Activated T-cell treated with anti-CD3 and anti-CD28 coated beads for 4 hours (primary cell): ENCODE measurements around the gene SPRR2E.
"Not testable (repeated sequence)": the region's sequence is repeated elsewhere in the genome, so short reads cannot be mapped to it uniquely, and the experiment has no call there.

Source experiments
- DNase-seq: peaks from one replicate; pipeline ENCODE4 v3.0.0-alpha.2; 2020

Gene SPRR2E

DNA sequence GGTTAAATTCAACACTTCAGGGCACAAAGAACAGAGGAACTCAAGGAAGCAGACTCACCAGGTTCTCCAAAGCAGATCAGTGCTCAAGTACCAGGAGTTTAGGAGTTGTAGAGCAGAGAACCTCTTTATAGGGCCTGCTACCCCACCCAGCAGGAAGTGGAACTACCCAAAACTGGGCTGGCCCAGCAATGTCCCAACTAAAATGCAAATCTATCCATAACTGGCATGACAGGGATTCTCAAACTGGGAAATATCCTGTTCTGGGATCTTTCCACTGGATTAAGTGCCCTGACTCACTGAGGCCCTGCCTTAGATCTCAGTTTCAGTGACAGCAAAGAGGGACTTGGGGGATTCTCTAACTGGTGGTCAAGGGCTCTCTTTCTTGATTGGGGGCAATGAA lies at the start of gene SPRR2E:
Gene SPRR2E (minus strand): TSS at position 101 of the 400 bp plus-strand sequence. CDS start 775 bp downstream, outside the sequence.
- no peak for DNase-seq

DNA sequence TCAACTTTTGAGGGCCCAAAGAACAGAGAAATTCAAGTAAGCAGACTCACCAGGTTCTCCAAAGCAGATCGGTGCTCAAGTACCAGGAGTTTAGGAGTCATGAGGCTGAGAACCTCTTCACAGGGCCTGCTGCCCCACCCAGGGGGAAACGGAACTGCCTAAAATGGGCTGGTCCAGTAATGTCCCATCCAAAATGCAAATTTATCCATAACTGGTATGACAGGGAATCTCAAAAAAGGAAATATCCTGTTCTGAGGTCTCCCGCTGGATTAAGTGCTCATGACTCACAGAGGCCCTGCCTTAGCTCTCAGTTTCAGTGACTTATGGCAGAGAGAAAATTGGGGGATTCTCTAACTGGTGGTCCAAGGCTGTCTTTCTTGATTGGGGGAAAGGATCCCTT lies 47.1 kb upstream of the SPRR2E start:
- no peak for DNase-seq

DNA sequence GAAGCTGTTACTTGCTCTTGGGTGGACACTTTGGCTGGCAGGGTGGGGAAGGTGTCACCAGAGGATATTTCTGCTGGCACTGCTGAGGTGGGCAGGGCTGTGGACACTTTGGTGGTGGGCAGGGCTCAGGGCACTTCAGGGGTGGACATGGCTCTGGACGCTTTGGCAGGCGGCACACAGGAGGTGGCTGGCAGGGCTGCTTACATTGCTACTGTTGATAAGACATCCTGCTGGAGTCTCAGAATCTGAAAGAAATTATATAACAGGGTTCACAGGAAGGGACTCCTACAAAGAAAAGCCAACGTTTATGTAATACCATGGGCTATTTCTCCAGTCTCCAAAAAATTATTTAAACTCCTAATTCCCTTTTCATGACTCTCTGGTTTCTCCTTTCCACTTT lies 46.2 kb upstream of the SPRR2E start:
- no peak for DNase-seq

DNA sequence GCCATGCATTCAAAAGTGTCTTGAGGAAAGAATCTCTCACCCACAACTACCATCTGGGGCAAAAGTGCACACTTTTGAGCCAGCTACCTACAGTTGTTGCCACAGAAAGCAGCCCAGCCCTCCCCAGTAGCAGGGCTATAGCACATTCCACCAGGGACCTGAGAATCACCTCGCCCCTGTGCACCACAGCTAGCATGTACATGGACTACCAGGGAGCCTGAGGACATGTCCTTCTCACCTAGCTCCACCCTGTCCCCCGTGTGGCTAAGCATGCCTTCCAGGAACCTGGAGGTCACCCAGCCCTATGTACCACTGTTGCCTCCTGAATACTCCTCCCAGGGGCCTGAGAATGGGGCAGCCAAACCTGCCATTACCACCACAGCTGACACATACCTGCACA lies 39.4 kb upstream of the SPRR2E start:
- DNase-seq: no peak

DNA sequence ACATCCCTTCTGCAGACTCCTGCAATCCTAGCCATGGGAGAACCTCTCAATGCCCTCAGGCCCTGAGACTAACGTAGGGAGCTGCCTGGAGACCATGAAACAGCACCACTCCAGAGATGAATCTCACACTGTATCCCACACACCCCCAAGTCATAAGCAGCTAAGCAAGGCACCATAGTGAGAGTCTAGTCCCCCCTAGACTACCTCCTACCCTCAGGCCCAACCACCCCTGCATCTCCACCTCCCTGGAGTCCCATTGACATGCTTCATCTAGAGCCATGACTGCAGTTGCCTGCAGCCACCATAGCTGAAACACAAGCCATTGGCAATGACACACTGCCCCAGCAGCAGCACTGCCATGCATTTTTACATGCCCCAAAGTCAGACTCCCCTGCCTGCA lies 38.9 kb upstream of the SPRR2E start:
- no peak for DNase-seq

DNA sequence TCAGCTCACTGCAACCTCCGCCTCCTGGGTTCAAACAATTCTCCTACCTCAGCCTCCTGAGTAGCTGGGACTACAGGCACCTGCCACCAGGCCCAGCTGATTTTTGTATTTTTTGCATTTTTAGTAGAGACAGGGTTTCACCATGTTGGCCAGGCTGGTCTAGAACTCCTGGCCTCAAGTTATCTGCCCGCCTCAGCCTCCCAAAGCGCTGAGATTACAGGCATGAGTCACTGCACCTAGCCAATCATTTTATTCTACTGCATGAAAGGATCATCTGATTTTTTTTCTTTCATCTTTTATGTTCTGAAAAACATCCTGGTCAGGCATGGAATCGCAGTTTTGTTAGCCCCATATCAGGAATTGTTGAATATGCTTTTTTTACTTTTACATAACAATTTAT lies 34.4 kb upstream of the SPRR2E start:
- DNase-seq: not testable (repeated sequence)

DNA sequence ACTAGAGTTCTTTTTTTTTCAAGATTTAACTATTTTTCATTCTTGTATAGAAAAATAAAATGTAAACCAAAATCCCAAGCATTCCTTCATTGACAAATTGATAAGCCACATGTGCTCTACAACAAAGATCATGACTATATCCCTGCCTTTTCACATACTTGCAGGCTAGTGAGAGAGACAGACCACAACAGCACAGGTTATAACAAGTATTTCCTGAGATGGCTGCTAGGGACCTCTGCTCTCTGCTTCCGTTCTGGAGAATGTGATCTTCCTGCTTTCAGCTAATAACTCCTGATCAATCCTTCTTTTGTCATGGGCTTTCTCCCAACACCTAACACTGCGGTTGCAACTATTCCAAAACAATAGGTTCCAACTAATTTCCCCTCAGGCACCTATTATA lies 33.0 kb upstream of the SPRR2E start:
- DNase-seq: no peak

DNA sequence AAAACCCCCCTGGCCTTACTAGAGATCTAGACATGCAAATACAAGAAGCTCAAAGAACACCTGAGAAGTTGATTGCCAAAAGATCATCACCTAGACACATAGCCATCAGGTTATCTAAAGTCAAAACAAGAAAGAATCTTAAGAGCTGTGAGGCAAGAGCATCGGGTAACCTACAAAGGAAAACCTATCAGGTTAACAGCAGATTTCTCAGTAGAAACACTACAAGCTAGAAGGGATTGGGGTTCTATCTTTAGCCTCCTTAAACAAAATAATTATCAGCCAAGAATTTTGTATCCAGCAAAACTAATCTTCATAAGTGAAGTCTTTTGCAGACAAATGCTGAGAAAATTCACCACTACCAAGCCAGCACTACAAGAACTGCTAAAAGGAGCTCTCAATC lies 31.2 kb upstream of the SPRR2E start:
- no peak for DNase-seq

DNA sequence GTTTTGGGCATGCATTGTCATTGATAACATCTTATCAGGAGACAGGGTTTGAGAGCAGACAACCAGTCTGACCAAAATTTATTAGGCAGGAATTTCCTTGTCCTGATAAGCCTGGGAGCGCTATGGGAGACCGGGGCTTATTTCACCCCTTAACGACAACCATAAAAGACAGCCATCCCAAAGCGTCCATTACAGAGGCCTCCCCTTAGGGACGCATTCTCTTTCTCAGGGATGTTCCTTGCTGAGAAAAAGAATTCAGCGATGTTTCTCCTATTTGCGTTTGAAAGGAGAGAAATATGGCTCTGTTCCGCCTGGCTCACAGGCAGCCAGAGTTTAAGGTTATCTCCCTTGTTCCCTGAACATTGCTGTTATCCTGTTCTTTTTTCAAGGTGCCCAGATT lies 29.5 kb upstream of the SPRR2E start:
- not testable (repeated sequence) for DNase-seq

DNA sequence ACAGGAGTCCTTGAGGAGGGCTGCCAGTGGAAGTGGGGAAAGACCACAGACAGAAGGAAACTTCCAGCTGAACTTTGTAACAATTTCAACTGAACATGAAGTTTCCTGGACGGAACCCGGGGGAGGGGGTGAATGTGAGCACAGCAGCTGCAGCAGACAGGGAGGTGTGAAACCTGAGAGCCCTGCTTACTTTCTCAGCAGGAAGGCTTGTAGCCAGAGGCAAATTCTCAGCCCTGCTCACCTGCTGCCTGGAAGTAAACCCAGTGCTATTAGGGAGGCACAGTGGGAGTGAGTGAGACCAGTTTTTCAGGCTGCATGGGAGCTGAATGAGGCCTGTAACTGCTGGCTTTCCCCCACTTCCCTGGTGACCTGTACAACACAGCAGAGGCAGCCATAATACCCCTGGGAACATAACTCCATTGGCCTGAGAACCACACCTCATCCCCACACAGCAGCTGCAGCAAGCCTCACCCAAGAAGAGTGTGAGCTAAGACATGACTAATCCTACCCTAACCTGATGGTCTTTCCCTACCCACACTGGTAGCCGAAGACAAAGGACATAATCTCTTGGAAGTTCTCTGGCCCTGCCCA lies 28.6 kb upstream of the SPRR2E start:
- no peak for DNase-seq

DNA sequence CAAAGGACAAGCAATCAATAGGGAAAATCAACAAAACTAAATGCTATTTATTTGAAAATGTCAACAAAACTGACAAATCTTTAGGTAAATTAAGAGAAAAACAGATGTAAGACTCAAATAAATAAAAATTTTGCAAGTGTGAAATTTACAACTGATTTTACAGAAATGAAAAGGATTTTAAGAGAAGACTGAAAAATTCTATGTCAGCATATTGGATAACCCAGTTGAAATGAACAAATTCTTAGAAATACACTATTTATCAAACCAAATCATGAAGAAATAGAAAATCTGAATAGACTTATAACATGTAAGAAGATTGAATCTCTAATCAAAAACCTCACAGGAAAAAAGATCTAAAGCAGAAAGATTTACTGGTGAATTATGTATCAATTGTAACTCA lies 26.6 kb upstream of the SPRR2E start:
- no peak for DNase-seq

DNA sequence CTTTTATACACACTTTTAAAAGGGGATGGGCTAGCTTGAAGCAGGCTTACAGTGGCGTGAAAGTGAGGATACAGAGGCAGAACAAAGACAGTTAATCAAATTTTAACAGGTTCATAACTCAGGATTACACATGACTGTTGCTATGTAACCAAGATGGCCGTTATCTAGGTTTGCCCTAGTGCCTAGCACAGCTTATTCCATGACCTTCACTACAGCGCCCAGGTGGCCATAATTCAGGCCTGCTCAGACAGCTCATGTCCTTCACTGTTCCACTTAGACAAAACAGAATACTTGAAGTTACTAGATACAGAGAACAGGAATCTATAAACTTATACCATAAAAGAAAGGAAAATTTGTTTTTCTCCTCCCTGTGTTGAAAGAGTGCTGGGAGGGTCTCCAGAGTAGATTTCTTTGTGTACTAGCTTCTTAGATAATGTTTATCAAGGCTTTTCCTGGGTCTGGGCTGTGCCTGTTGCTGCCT lies 25.2 kb upstream of the SPRR2E start:
- no peak for DNase-seq

DNA sequence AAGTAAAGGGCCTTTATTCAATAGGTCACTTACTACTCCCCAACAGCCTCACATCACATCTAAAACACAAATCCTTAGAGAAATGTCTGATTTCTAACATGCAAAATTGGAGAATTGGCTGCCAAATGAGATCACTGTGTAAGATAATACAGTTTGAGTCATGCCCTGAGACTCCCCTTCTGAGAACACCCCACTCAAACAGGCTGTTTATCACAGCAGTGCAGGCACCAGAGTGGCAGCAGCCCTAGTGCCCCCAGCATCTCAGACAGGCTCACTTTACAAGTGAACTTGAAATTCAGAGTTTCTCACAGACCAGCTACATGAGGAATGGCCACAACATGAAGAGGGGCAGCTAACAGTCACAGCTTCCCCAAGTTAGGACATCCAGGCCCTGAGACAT lies 20.9 kb upstream of the SPRR2E start:
- DNase-seq: not testable (repeated sequence)

DNA sequence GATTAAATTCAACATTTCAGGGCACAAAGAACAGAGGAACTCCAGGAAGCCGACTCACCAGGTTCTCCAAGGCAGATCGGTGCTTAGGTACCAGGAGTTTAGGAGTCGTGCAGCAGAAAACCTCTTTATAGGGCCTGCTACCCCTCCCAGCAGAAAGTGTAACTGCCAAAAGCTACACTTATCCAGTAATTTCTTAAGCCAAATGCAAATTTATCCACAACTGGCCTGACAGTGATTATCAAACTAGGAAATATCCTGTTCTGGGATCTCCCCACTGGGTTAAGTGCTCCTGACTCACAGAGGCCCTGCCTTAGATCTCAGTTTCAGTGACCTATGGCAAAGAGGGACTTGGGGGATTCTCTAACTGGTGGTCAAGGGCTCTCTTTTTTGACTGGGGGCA lies 19.1 kb upstream of the SPRR2E start, which contains the start of gene SPRR2F:
Gene SPRR2F (minus strand): TSS at position 101 of the 400 bp plus-strand sequence. CDS start 783 bp downstream, outside the sequence.
- no peak for DNase-seq

DNA sequence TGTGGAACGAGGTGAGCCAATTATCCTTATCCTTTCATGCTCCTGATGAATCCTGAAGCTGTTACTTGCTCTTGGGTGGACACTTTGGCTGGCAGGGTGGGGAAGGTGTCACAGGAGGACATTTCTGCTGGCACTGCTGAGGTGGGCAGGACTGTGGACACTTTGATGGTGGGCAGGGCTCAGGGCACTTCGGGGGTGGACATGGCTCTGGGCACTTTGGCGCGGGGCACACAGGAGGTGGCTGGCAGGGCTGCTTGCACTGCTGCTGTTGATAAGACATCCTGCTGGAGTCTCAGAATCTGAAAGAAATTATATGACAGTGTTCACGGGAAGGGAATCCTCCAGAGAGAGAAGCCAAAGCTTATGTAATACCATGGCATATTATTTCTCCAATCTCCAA lies 18.1 kb upstream of the SPRR2E start:
- DNase-seq: not testable (repeated sequence)

DNA sequence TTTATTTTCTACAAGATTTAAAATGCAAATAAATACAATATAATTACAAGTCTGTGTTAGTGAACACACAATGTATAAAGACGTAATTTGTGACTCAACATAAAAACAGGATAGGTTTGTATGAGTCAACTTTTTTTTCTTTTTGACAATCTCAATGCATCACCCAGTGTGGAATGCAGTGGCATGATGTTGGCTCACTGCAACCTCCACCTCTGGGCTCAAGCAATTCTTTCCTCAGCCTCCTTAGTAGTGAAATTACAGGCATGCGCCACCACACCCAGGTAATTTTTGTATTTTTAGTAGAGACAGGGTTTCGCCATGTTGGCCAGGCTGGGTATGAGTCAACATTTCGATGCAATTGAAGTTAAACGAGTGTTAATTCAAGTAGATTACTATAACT lies 5.9 kb upstream of the SPRR2E start:
- no peak for DNase-seq

DNA sequence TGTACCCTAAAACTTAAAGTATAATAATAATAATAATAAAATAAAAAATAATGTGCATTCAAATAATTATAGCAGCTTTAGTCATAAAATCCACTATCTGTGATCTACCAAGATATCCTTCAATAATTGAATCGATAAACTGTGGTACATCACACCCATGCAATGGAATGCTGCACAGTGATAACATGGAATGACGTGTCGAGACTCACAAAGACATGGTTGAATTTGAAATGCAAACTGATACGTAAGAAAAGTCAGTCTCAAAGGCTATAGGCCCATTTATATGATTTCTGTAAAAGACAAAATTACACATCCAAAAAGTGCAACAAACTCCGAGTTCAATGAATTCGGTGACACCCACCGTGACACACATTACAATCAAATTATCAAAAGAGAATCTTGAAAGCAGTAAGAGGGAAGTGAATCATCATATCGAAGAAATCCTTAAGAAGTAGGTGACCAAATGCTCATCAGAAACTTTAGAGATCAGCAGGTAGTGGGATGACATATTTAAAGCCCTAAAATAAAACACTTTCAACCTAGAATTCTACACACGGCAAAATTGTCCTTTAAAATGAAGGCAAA lies 5.2 kb upstream of the SPRR2E start:
- DNase-seq: no peak

DNA sequence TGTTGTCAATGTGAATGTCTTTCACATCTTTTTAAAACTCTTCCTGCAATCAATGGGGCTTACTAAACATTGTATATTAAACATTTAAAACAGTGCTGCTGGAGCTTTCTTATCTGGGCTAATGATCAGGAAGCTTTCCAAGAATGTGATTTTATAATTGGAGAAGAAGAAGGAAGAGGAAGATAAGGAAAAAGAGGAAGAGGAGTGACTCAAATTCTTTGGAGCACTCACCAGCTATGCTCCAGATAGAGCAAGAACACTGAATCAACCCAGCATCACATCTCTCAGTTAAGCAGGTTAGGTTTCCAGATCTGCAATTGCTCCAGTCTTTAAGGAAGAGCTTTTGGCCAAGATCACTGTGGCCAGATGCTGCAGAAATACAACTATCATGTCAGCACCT lies 1.4 kb upstream of the SPRR2E start:
- DNase-seq: no peak

DNA sequence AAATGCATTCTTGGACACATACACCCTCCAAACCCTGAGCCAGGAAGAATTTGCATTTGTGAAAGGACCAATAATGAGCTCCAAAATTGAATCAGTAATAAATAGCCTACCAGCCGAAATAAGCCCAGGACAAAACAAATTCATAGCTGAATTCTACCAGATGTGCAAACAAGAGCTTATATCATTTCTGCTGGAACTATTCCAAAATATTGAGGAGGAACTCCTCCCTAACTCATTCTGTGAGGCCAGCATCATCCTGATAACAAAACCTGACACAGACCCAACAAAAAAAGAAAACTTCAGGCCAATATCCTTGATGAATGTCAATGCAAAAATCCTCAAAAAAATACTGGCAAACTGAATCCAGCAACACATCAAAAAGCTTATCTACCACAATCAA lies 6.7 kb downstream of the SPRR2E start:
- no peak for DNase-seq

DNA sequence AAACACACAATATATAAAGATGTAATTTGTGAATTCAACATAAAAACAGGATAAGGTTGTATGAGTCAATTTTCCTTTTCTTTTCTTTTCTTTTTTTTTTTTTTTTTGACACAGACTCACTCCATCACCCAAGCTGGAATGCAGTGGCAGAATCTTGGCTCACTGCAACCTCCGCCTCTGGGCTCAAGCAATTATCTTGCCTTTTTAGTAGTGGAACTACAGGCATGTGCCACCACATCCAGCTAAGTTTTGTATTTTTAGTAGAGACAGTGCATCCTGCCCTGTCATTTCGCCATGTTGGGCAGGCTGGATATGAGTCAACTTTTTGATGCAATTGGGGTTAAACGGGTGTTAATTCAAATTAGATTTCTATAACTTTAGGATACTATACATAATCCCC lies 12.6 kb downstream of the SPRR2E start:
- no peak for DNase-seq

DNA sequence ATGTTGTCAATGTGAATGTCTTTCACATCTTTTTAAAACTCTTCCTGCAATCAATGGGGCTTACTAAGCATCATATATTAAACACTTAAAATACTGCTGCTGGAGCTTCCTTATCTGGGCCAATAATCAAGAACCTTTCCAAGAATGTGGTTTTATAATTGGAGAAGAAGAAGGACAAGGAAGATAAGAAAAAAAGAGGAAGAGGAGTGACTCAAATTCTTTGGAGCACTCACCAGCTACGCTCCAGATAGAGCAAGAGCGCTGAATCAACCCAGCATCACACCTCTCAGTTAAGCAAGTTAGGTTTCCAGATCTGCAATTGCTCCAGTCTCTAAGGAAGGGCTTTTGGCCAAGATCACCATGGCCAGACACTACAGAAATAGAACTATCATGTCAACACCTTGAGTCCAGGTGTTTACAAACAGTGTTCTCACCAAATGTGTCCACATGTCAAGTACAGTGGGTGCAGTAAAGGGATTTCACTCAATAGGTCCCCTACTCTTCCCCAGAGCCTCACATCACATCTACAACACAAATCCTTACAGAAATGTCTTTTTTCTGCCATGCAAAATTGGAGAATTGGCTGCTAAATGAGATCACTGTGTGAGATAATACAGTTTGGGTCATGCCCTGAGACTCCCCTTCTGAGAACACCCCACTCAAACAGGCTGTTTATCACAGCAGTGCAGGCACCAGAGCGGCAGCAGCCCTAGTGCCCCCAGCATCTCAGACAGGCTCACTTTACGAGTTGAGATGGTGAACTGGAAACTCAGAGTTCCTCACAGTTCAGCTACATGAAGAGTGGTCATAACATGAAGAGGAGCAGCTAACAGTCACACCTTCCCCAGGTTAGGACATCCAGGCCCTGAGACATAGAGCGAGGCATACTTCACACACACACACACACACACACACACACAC lies 21.3 kb downstream of the SPRR2E start:
- no peak for DNase-seq

DNA sequence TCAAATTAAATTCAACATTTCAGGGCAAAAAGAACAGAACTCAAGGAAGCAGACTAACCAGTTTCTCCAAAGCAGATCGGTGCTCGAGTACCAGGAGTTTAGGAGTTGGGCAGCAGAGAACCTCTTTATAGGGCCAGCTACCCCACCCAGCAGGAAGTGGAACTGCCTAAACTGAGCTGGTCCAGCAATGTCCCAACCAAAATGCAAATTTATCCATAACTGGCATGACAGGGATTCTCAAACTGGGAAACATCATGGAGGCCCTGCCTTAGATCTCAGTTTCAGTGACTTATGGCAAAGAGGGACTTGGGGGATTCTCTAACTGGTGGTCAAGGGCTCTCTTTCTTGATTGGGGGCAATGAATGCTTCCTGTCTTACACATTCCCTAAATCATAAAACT lies 22.8 kb downstream of the SPRR2E start, which contains the start of gene SPRR2B:
Gene SPRR2B (minus strand): TSS at position 101 of the 400 bp plus-strand sequence. CDS start 772 bp downstream, outside the sequence.
- no peak for DNase-seq

DNA sequence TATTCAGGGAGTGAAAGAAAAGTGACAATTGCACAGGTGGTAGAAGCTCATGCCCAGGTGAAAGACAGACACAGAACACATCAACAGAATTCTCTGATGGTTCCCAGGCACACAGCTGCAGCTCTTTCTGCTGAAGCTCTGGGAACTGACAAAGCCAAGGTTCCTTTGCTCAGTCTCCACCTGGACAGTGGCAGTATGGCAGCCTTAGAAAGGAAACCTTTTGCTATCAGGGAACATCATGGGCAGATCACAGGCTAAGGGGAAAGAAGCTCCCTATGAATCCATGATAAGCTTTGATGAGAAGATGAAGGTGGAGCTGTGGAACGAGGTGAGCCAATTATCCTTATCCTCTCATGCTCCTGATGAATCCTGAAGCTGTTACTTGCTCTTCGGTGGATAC lies 24.1 kb downstream of the SPRR2E start:
- DNase-seq: no peak
